AG08395 (cell line): ENCODE measurements around the gene SMYD3.

Source experiments
- DNase-seq: peaks from one replicate; pipeline ENCODE4 v3.0.0; 2012; ENCODE audit warnings: mixed read lengths, low spot score

SMYD3 gene

DNA sequence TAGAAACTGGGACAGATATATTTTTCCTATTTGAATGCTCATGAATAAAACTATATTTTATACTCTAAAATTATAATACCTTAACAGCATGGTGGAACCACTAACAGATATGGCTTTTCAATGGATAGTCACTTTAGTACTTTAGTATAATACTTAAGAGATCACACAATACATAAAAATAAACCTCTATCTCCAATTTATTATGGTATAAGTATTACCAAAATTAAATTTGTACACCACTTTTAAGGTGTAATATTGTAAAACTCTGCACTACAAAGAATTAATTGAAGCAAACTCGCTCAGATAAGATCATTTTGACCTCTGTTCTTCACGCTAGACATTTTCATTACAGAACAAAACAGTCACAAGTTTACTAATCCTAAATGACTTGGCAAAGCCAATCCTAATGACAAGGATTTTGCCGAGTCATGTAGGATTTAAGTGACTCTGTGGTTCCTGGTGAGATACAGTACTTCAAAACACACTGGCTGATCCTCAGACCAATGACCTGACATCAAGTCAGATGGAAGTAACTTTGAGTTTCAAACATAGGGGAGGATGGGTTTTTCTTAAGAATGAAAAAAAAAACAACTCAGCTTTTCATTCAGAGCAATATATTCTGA is 200.6 kb downstream of the SMYD3 start:
- peak; percentile 2 for DNase-seq

DNA sequence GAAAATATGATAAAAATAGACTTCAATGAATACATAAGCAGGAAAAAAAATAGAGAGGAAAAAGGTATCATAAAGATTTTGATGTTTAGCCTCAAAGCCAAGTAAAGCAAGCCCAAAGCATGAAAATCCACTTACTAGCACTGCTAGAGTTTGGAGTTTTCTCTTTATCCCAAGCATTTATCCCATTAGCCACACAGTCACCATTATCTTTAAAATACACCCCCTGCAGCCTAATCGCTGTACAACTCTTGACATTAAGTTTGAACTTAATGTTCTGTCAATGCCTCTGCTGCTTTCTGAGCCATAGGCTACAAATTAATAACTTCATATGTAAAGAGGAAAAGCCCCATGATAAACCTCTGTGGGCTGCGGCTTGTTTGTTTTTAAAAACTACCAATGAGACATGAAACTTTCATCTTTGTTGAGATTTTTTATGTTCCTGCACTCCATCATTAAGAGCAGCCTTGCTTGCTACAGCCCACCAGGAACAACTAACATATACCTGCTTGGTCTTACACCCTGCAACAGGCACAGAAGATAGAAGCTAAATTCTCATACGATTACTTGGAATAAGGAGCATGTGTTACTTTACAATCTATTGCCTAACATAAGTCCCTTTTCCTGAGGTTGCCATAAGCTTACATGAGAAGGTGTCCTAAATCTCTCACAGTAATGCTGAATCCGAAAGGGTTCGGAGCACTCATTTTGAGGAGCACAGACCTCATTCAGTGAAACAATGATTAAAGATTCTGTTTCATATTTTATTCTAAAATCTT is 202.4 kb downstream of the SMYD3 start:
- DNase-seq = no peak

- DNase-seq = peak; percentile 2
Measured at GRCh38 chr1:246302711-246303317, 204.3 kb downstream of the SMYD3 start.

DNA sequence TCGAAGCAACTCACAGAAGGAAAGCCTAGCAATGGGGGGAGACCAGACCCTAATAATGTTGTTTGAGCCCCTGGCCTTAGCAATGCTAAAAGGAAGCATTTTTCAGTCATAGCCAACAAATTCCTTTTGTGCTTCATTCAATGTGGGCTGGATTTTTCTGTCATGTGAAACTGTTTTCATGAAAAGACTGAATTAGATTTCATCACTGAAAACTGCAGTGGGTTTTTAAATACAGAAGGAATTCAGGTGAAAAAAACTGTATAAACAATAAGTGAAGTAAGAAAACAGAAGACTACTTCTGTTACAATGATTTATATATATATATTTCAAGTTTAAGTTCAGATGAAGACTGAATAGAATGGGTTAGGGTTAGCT is 204.8 kb downstream of the SMYD3 start:
- DNase-seq = peak; percentile 17

DNA sequence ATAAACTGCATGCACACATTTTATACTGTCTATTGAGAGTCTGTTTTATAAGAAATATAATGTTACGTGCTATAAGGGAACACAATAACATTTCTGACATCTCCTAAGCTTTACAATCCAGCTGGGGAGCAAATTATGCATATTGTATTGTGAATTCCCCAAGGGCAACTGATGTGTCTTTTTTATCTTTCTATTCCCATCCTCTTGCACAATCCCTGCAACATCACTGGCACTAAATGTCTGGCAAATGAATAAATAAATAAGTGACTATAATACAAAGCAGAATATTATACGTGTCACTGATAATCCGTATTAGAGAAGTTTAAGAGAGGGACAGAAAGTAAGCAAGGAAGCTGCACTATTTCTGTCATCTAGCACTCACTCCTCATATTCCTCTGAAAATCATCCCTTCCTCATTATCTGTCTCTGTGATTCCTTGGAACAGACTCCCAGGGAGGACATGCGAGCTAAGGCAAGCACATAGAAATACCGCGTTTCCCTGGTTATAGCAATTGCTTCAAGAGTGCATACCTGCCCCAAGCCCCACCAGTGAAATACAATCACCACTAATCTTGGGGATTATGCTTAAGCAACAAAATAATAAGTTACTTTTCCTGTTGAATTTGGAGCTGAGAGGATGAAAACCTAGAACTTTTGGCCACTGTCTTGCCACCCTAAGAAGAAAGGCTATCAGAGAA is 205.4 kb downstream of the SMYD3 start:
- DNase-seq = no peak

DNA sequence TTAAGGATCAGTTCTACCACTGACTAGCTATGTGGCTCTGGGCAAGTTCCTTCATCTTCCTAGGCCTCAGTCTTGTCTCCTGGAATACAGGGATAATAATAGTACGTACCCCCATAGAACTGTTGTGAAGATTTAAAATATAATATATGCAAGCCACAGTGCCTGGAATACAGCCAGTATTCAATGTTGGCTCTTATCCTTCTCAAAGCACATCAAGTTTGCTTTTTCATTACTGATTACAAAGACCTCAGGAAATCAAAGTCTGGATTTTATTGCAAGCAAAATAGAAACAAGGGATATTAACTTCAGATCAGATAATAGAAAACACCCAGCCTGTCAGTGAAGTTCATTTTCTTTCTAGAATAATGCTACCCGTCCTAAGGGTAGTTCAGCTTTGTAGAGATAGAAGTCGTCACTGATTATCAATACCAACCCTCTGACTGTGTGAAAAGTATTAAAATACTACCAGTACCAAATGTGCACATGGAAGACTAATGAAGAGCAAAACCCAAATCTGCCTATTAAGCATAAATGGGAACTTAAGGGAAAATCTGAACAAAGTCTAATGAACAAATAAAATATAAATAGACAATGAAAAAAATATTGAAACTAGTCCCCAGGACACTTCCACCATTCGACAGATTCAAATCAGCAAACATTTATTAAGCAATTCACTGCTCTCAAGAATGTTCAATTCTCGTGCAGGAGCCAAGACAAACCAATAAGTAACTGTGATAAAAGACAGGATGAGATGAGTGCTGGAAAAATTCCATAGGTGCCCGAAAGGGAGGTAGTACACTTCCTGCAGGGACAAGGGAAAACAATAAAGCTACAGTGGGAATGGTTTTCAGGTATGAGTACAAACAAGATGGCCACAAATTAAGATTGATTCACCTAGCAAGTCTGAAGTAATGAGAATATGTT is 206.2 kb downstream of the SMYD3 start:
- DNase-seq = no peak

- DNase-seq = no peak
Measured at GRCh38 chr1:246297279-246298265, 209.5 kb downstream of the SMYD3 start.

DNA sequence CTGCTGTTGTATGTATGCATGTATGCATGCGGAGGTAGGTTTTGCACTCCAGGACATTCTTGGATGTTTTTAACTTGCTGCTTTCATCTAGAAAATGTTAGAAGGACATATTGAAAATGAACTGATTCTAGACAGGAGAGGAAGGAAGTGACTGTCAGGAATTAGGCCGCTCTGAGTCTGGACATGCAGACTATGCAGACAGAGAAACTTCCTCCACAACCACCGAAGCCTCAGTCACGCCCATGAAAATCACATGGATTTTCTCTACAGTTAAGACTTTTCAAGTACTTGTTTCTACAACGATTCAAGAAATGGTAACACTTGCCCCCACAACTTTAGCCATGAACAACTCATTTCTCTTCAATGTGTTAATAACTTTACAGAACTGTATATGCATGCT is 211.1 kb downstream of the SMYD3 start:
- DNase-seq = no peak

DNA sequence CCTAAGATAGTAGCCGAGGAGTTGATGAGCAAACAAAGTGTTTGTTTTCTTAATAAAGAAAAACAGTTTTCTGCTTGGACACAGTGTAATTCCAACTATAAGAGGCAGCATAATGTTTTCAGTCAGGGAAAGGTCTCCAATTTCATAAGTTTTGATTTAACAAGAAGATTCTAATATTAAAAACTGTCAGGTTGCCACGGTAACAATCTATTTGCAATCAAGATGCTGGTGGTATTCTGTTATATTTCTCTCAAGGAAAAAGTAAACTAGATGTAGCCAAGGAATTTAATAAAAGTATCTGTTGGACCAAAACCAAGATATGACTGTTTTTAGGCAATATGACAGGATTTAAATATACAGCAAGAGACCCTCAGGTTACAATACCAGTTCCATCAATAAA is 211.7 kb downstream of the SMYD3 start:
- no peak for DNase-seq

- DNase-seq = no peak
Measured at GRCh38 chr1:246294263-246294662, 212.8 kb downstream of the SMYD3 start.

GRCh38 chr1:246293366-246294121 is 213.5 kb downstream of the SMYD3 start:
- DNase-seq = no peak

DNA sequence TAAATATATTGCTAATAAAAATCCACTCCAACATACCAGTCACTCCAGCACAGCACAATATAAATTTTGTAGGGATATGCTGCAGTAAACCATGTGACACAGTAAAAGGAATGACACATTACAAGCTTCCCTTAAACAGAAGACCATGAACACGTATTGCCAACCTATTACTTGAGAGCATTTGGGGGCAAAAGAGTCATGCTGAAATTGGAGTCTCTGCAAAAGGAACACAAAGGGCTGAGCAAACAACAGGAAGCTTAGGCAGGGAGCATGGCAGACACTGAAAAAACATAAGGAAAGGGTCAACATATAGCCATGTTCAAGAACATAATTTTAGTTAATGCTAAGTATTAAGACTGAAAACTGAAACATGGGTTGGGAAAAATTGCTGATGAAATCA is 214.5 kb downstream of the SMYD3 start:
- no peak for DNase-seq

DNA sequence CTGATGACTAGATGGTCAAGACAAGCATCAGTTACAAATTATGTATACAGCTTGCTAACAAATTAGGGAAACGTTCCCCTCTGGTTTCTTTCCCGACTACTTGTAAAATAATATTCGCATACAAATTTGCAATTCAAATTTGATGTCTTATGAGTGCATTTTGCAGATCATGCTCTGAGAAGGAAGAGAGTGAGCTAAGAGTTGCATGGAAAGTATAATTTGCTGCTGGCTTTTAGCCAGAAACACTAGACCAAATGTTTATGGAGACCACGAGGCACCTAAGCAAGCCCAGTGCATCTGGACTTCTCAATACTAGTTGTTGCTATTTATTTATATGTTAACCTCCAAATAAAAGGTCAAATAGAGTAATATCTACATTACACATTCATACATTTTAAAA is 216.0 kb downstream of the SMYD3 start:
- no peak for DNase-seq

DNA sequence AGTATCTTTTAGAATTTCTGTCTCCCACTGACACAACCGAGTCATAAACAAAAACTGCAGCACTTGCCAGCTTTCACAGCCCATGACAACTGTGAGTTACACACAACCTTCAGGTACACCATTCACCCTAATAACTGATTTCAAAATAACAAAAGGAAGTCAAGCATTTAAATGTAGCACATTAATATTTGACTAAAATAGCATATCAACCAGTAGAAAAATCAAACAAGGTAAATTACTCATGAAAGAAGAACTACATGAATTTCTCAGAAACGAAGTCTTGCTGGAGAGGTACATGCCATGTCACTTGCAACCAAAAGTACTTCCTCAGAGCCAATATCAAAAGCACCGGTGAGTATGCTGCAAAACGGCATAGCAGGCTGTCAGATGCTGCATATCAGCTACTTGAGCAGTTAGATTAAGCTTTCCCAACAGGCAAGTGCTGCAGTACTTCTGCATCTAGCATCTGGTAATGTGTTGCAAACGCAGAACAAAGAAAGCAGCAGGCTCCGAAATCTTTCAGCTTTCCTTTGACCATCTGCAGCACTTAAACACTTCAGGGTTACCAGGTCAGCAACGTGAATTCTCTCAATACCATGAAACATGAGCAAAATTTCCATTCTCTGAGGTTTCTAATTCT is 223.2 kb downstream of the SMYD3 start:
- no peak for DNase-seq

GRCh38 chr1:246281639-246282038 is 225.4 kb downstream of the SMYD3 start:
- DNase-seq = no peak

GRCh38 chr1:246281195-246281594 is 225.9 kb downstream of the SMYD3 start:
- DNase-seq = no peak

GRCh38 chr1:246280551-246280950 is 226.5 kb downstream of the SMYD3 start:
- DNase-seq = peak; percentile 3

DNA sequence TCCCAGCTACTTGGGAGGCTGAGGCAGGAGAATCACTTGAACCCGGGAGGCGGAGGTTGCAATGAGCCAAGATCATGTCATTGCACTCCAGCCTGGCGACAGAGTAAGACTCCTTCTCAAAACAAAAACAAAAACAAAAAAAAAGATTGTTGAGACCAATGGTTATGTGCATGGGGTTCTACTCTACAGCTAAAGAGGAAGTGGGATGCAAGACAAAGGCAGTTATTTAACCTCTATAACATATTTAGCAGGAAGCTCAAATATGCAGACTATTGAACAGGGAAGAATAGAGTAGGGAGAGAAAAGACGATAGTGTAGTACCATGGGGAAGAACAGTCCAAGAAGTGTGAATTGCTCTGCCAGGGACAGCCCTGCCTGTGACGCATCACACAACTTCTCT is 227.7 kb downstream of the SMYD3 start:
- DNase-seq = no peak

DNA sequence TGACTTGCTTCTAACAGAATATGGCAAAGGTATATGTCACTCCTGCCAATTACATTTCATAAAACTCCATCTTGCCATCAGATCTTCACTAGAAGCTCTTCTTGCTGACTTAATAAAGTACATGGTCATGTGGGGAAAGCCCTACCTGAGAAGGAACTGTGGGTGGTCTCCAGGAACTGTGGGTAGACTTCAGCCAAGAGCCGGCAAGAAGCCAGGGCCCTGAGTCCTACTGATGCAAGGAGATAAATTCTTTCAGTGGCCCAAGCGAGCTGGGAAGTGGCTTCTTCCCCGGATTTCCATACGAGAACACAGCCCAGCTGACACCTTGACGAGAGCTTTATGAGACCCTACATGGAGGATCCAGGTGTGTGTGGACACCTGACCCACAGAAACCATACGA is 228.7 kb downstream of the SMYD3 start:
- no peak for DNase-seq
